BJ (cell line): Measurements from ENCODE around the gene PRAF2. TPM values are rescaled to one million over a fixed set of nuclear protein-coding genes. Genes with fewer than 3 reads are reported as not detected.

Source experiments
- CTCF ChIA-PET: fragments of 350-600 bp; formaldehyde crosslinking; extraction: SDS; loops from one replicate; lab custom pipeline; 2021; ENCODE audit warnings: antibody characterized with exemption, inconsistent platforms; lab: Yijun Ruan, JAX
- POLR2A ChIA-PET: fragments of 300-600 bp; sonication (Branson Sonifier 250); formaldehyde crosslinking; extraction: SDS; loops from one replicate; lab custom pipeline; 2021; ENCODE audit warnings: antibody characterized with exemption; lab: Charles Lee
- DNase-seq: peaks from one replicate; pipeline ENCODE4 v3.0.0-alpha.2; 2011; ENCODE audit warnings: low read depth
- H3K27me3 ChIP-seq: 2 replicates; pipeline ENCODE4 v1.6.0; 2011; ENCODE audit warnings: low read length; ENCODE audit not compliant: control insufficient read depth, insufficient read depth
- H3K36me3 ChIP-seq: 2 replicates; pipeline ENCODE4 v1.5.1; 2011; ENCODE audit warnings: low read length; ENCODE audit not compliant: control insufficient read depth, insufficient read depth
- H3K4me3 ChIP-seq: 2 replicates; pipeline ENCODE4 v1.5.1; 2011; ENCODE audit warnings: low read depth, mild to moderate bottlenecking, control low read depth, low read length
- CTCF ChIP-seq: IDR thresholded peaks from 2 replicates; pipeline ENCODE4 v1.5.1; 2011; ENCODE audit warnings: low read depth, mild to moderate bottlenecking, control low read depth, inconsistent platforms, low read length, moderate library complexity; ENCODE audit not compliant: insufficient read depth
- polyA plus RNA-seq: library from polyadenylated mRNA; depleted of rRNA; stranded (reverse); fragments of >200 nt; gene quantifications from 2 replicates; pipeline ENCODE4 v1.2.3, GENCODE V29; 2011

PRAF2 gene
- polyA plus RNA-seq, 1 experiment: 48.8 TPM

- ChIA-PET POLR2A (interaction anchor here (0.6 to 1.1 kb wide), 2 partner anchors 41 to 71 kb away, joined by 4 read pairs; partner anchors contain the start of gene GRIPAP1), CTCF (interaction anchor here (0.7 to 1.5 kb wide), 5 partner anchors 10 to 282 kb away, joined by 3 to 5 read pairs (median 3); partner anchors contain the start of genes KCND1, PQBP1 and TIMM17B)
- H3K27me3 ChIP-seq: no peaks in the 10 kb centered on the region
- TF ChIP-seq CTCF: peak; percentile 69
- peaks cover 7% of the 10 kb centered on the region for H3K36me3 ChIP-seq
- peak within 1 kb of the TSS; percentile 75 for H3K4me3 ChIP-seq
- peak; percentile 98 for DNase-seq
Observed at GRCh38 chrX:49043220-49043986, 30.4 kb downstream of the PRAF2 start, which contains the start of gene TFE3. Gene TFE3, minus strand, starts transcription at chrX:49043357. Its CDS starts 131 bp downstream, at chrX:49043226.

- Histone ChIP-seq H3K27me3 (no peaks in the 10 kb centered on the region), H3K4me3 (peak overlapping the region; percentile 75), H3K36me3 (peaks cover 10% of the 10 kb centered on the region)
- no peak for TF ChIP-seq CTCF
- no peak for DNase-seq
- CTCF ChIA-PET: interaction anchor here (0.7 to 1.5 kb wide), 6 partner anchors 71 to 282 kb away, joined by 3 to 4 read pairs (median 3); partner anchors contain the start of genes KCND1, PQBP1 and TIMM17B
- POLR2A ChIA-PET: interaction anchor here (1.1 to 1.2 kb wide), 2 partner anchors 41 to 85 kb away, joined by 4 to 6 read pairs; partner anchors contain the start of genes GRIPAP1 and OTUD5
Observed at GRCh38 chrX:49042581-49043219, 31.1 kb downstream of the PRAF2 start.

DNA sequence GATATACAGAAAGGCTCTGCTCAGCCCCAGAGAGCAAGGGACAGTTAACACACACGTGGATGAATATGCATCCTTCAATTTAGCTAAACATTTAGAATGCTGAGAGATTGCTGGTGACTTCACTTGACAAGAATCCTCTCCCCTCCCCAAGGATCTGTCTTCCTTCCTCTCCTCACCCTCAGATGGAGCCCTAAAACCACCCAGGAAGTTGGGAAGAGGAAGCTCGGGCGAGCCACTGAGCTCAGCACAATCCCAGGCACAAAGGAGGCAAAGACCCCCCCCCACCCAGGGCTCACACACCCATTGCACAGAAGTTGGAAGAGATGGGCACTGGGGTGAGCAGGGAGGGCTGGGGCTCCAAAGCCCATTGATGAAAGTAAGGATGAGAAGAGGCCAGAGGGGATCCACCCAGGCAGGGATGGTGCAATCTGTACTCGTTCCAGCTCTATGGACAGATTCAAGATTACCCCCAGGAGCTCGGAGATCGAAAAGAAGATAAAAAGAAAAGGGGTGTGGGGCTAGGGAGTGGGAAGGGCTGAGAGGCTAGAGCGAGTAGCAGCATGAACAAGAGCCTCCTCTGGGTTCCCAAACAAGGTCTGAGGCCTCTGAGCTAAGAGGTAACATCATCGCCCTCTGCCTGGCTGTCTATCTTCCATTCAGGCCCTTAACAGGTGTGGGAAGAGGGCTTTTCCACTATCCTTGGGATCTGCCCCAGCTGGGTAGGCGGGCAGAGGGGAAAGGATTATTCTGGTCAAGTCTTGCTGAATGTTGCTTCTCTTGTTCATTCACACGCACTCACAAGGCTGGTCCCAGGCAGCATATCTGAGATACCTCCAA lies 31.8 kb downstream of the PRAF2 start:
- peak overlapping the region; percentile 75 for H3K4me3 ChIP-seq
- no peak for TF ChIP-seq CTCF
- no peaks in the 10 kb centered on the region for H3K27me3 ChIP-seq
- no peak for DNase-seq
- ChIA-PET CTCF (interaction anchor here (0.7 to 1.1 kb wide), 3 partner anchors 70 to 150 kb away, joined by 3 to 4 read pairs (median 4); partner anchors contain the start of gene KCND1), POLR2A (interaction anchor here (0.6 to 1.2 kb wide), 2 partner anchors 29 to 84 kb away, joined by 3 to 6 read pairs; partner anchors contain the start of gene OTUD5)
- peaks cover 10% of the 10 kb centered on the region for H3K36me3 ChIP-seq

DNA sequence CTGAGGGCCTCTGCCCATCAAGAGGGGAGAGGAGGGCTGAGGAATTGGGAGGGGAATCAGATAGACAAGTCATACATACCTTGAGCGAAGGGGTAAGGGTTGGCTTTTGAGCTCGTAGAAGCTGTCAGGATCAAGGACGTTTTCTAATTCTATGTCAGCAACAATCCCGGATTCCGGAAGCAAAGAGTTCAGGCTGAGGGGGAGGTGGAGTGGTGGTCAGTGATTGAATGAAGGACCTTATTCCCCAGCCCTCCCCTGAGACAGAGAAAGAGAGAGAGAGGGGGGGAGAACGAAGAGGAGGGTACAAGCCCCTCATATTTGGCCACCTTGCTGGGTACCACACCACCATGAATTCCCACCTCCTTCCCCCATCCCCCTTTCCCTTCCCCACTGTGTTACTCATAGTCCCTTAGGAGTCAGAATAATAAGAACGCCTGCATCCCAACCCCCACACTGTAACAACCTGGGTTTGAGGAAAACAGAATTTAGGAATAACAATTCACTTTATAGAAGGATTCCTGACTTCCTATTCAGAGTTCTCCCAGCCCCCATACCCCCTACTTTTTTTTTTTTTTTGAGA lies 33.3 kb downstream of the PRAF2 start:
- H3K4me3 ChIP-seq: peak overlapping the region; percentile 75
- ChIA-PET CTCF (no interaction called here), POLR2A (no interaction called here)
- no peak for TF ChIP-seq CTCF
- H3K27me3 ChIP-seq: no peaks in the 10 kb centered on the region
- peaks cover 10% of the 10 kb centered on the region for H3K36me3 ChIP-seq
- DNase-seq: no peak
